SK-N-SH treated with all-trans-retinoic acid at 6 μM for 48 hours (cell line): ENCODE results near the gene MIR17HG.

Experiments used
- ATAC-seq: fragments of 200-7000 bp; cut with Tn5 transposase; 3 replicates; pipeline ENCODE4 v1.9.1; 2020; ENCODE audit warnings: mild to moderate bottlenecking, moderate library complexity
- ARNTL ChIP-seq: fragments of 450-650 bp; formaldehyde crosslinking; IDR thresholded peaks from 2 replicates; pipeline ENCODE4 v1.5.0; 2020; ENCODE audit warnings: low read depth, mild to moderate bottlenecking, moderate library complexity, borderline replicate concordance
- BACH2 ChIP-seq: fragments of 250-450 bp; sonication (Bioruptor Pico); IDR thresholded peaks from 2 replicates; pipeline ENCODE4 v1.9.0; 2021; ENCODE audit warnings: mild to moderate bottlenecking, borderline replicate concordance
- CREB5 ChIP-seq: fragments of 250-450 bp; sonication (Bioruptor Pico); IDR thresholded peaks from 2 replicates; pipeline ENCODE4 v1.5.1; 2020; ENCODE audit warnings: low read depth, mild to moderate bottlenecking, moderate library complexity
- CSDC2 ChIP-seq: fragments of 250-450 bp; sonication (Bioruptor Pico); IDR thresholded peaks from 2 replicates; pipeline ENCODE4 v1.5.0; 2020; ENCODE audit warnings: mild to moderate bottlenecking, moderate library complexity
- CSRNP3 ChIP-seq: fragments of 250-450 bp; sonication (Bioruptor Pico); IDR thresholded peaks from 2 replicates; pipeline ENCODE4 v1.5.1; 2021; ENCODE audit warnings: mild to moderate bottlenecking, moderate library complexity
- GLIS3 ChIP-seq: fragments of 250-450 bp; sonication (Bioruptor Pico); IDR thresholded peaks from 2 replicates; pipeline ENCODE4 v1.5.0; 2020; ENCODE audit warnings: mild to moderate bottlenecking, moderate library complexity
- OSR1 ChIP-seq: fragments of 250-450 bp; sonication (Bioruptor Pico); IDR thresholded peaks from 2 replicates; pipeline ENCODE4 v1.8.0; 2022; ENCODE audit warnings: moderate library complexity, mild to moderate bottlenecking, inconsistent platforms
- PATZ1 ChIP-seq: fragments of 250-450 bp; sonication (Bioruptor Pico); IDR thresholded peaks from 2 replicates; pipeline ENCODE4 v1.8.0; 2020; ENCODE audit warnings: mild to moderate bottlenecking, moderate library complexity, borderline replicate concordance
- POU6F1 ChIP-seq: fragments of 250-450 bp; sonication (Bioruptor Pico); IDR thresholded peaks from 2 replicates; pipeline ENCODE4 v1.8.0; 2021; ENCODE audit warnings: low read depth, mild to moderate bottlenecking, moderate library complexity, borderline replicate concordance
- PPARA ChIP-seq: fragments of 250-450 bp; sonication (Bioruptor Pico); IDR thresholded peaks from 2 replicates; pipeline ENCODE4 v1.5.0; 2020; ENCODE audit warnings: mild to moderate bottlenecking, borderline replicate concordance
- RARB ChIP-seq: fragments of 250-450 bp; sonication (Bioruptor Pico); IDR thresholded peaks from 2 replicates; pipeline ENCODE4 v1.8.0; 2021; ENCODE audit warnings: mild to moderate bottlenecking, moderate library complexity
- SNAI2 ChIP-seq: fragments of 250-450 bp; sonication (Bioruptor Pico); IDR thresholded peaks from 2 replicates; pipeline ENCODE4 v1.5.0; 2020; ENCODE audit warnings: mild to moderate bottlenecking, moderate library complexity
- TOX ChIP-seq: fragments of 250-450 bp; sonication (Bioruptor Pico); IDR thresholded peaks from 2 replicates; pipeline ENCODE4 v1.8.0; 2021; ENCODE audit warnings: mild to moderate bottlenecking, moderate library complexity, borderline replicate concordance
- TSHZ2 ChIP-seq: fragments of 250-450 bp; sonication (Bioruptor Pico); IDR thresholded peaks from 2 replicates; pipeline ENCODE4 v1.5.0; 2020; ENCODE audit warnings: mild to moderate bottlenecking, moderate library complexity
- ZC3H10 ChIP-seq: fragments of 250-450 bp; sonication (Bioruptor Pico); IDR thresholded peaks from 2 replicates; pipeline ENCODE4 v1.5.1; 2021; ENCODE audit warnings: mild to moderate bottlenecking, moderate library complexity
- ZFP3 ChIP-seq: fragments of 250-450 bp; sonication (Bioruptor Pico); IDR thresholded peaks from 2 replicates; pipeline ENCODE4 v1.5.0; 2020; ENCODE audit warnings: mild to moderate bottlenecking, moderate library complexity
- ZFP30 ChIP-seq: fragments of 450-650 bp; formaldehyde crosslinking; IDR thresholded peaks from 2 replicates; pipeline ENCODE4 v1.5.0; 2022; ENCODE audit warnings: mild to moderate bottlenecking, moderate library complexity
- ZNF565 ChIP-seq: fragments of 450-650 bp; formaldehyde crosslinking; conservative IDR thresholded peaks from 2 replicates; pipeline ENCODE4 v1.5.0; 2020; ENCODE audit warnings: low read depth, mild to moderate bottlenecking, moderate library complexity
- ZNF70 ChIP-seq: fragments of 450-650 bp; formaldehyde crosslinking; IDR thresholded peaks from 2 replicates; pipeline ENCODE4 v1.5.0; 2020; ENCODE audit warnings: mild to moderate bottlenecking, moderate library complexity
- ZNF8 ChIP-seq: fragments of 450-650 bp; formaldehyde crosslinking; IDR thresholded peaks from 2 replicates; pipeline ENCODE4 v1.5.0; 2020; ENCODE audit warnings: mild to moderate bottlenecking, moderate library complexity

Gene MIR17HG

GRCh38 chr13:91383836-91384235 is 36.3 kb downstream of the MIR17HG start:
- TF ChIP-seq ZC3H10 (CRISPR knock-in tag) (no peak), POU6F1 (CRISPR knock-in tag) (no peak), ZFP3 (CRISPR knock-in tag) (no peak), BACH2 (CRISPR knock-in tag) (no peak), TSHZ2 (CRISPR knock-in tag) (no peak), CSDC2 (no peak), ZFP30 (CRISPR knock-in tag) (no peak), RARB (CRISPR knock-in tag) (no peak), GLIS3 (no peak), ZNF8 (CRISPR knock-in tag) (no peak), OSR1 (CRISPR knock-in tag) (no peak)
- no peak for ATAC-seq

- TF ChIP-seq CSRNP3 (no peak), ZNF70 (CRISPR knock-in tag) (no peak), ZNF8 (CRISPR knock-in tag) (no peak), ZNF565 (CRISPR knock-in tag) (no peak), CSDC2 (no peak)
- ATAC-seq = no peak
Measured at GRCh38 chr13:91384896-91385295, 37.4 kb downstream of the MIR17HG start.

GRCh38 chr13:91389186-91389585 is 41.7 kb downstream of the MIR17HG start:
- no peak for ATAC-seq
- TF ChIP-seq PPARA (no peak), TOX (no peak), OSR1 (CRISPR knock-in tag) (no peak), SNAI2 (CRISPR knock-in tag) (no peak), ZNF565 (CRISPR knock-in tag) (no peak), ARNTL (CRISPR knock-in tag) (no peak), GLIS3 (no peak), ZFP30 (CRISPR knock-in tag) (no peak), PATZ1 (CRISPR knock-in tag) (no peak), ZC3H10 (CRISPR knock-in tag) (no peak), RARB (CRISPR knock-in tag) (no peak), TSHZ2 (CRISPR knock-in tag) (no peak), ZNF70 (CRISPR knock-in tag) (no peak), CREB5 (CRISPR knock-in tag) (no peak), CSRNP3 (no peak)
- TF ChIP-seq, all 23 proteins: peak for 0
